Fibroblast of the aortic adventitia (primary cell): ENCODE data around the gene SCAMP4. TPM values are rescaled to one million over a fixed set of nuclear protein-coding genes. Genes with fewer than 3 reads are reported as not detected.

Source experiments
- DNase-seq: peaks from one replicate; pipeline ENCODE4 v3.0.0-alpha.2; 2010; ENCODE audit warnings: low read depth
- H3K4me3 ChIP-seq: 2 replicates; pipeline ENCODE4 v1.5.1; 2011; ENCODE audit warnings: low read depth, mild to moderate bottlenecking, control low read depth, low read length, moderate library complexity
- CTCF ChIP-seq: IDR thresholded peaks from 2 replicates; pipeline ENCODE4 v1.5.1; 2011; ENCODE audit warnings: mild to moderate bottlenecking, low read length, control low read depth, inconsistent platforms; ENCODE audit not compliant: insufficient read depth
- total RNA-seq: library from RNA; depleted of rRNA; stranded (reverse); fragments of >200 nt; gene quantifications from 2 replicates; pipeline ENCODE4 v1.2.3, GENCODE V29; 2012; ENCODE audit warnings: low replicate concordance

SCAMP4 gene
- total RNA-seq, 1 donor: 59.3 TPM

- DNase-seq: no peak
- peak overlapping the region; percentile 90 for H3K4me3 ChIP-seq
- no peak for TF ChIP-seq CTCF
These were observed 42.5 kb upstream of the SCAMP4 start for GRCh38 chr19:1862424-1863327.

- TF ChIP-seq CTCF: no peak
- DNase-seq: no peak
- H3K4me3 ChIP-seq: peak within 1 kb of the TSS; percentile 90
These were observed 41.9 kb upstream of the SCAMP4 start, which contains the start of gene KLF16 for GRCh38 chr19:1863328-1863637. KLF16 (minus strand) TSS chr19:1863579; CDS start chr19:1863497, 82 bp downstream.

GRCh38 chr19:1863638-1864479 lies 41.3 kb upstream of the SCAMP4 start:
- no peak for TF ChIP-seq CTCF
- peak; percentile 91 for DNase-seq
- peak overlapping the region; percentile 74 for H3K4me3 ChIP-seq

- peak; percentile 45 for DNase-seq
- H3K4me3 ChIP-seq: peak overlapping the region; percentile 74
- TF ChIP-seq CTCF: peak; percentile 64
These were observed 40.6 kb upstream of the SCAMP4 start for GRCh38 chr19:1864480-1865171.

GRCh38 chr19:1865172-1866010 lies 39.8 kb upstream of the SCAMP4 start:
- no peak for DNase-seq
- peak overlapping the region; percentile 74 for H3K4me3 ChIP-seq
- TF ChIP-seq CTCF: no peak
